Measurements from ENCODE around the gene PTPRM.
A peak's percentile ranks its signal among the peaks of the same experiment; 100 is the strongest.

Gene PTPRM

DNA sequence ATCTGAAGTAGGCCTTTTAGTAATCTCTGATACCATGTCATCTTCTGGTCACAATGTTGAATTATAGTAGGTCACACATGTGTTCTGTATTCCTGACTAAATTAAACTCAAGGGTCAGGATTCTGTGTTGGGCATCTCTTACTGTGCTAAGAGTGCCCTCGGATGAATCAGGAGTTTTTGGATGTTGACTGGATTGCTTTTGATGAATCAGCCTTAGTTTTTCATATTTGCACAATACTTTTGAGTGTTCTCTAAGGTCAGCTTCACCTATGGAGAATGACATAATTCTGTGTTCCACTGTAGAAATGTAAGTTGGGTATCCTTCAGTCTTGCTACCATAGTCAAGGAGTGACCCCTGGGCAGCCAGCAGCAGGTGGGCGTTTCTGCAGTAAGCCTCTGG is 190.1 kb downstream of the PTPRM start:
- DNase-seq (ENCODE audit: low spot score), result no peak

DNA sequence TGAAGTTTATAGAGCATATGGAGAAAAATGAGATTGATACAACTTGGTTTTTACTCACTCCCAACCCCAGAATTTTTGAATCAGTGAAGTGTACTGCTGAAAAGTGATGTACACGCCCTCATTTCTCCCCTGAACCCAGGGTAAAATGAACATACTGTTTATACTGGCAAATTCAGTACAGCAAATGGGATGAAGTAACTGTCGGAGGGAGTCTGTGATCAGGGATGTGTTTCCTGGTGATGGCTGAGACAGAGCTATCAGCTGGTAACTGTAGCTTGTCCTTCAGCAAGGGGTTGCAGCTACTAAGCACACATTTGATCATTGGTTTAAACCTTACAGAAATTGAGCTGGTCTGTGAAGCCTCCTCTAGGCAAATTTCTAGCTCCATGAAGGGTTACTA is 191.6 kb downstream of the PTPRM start:
- DNase-seq (ENCODE audit: low spot score), result no peak

DNA sequence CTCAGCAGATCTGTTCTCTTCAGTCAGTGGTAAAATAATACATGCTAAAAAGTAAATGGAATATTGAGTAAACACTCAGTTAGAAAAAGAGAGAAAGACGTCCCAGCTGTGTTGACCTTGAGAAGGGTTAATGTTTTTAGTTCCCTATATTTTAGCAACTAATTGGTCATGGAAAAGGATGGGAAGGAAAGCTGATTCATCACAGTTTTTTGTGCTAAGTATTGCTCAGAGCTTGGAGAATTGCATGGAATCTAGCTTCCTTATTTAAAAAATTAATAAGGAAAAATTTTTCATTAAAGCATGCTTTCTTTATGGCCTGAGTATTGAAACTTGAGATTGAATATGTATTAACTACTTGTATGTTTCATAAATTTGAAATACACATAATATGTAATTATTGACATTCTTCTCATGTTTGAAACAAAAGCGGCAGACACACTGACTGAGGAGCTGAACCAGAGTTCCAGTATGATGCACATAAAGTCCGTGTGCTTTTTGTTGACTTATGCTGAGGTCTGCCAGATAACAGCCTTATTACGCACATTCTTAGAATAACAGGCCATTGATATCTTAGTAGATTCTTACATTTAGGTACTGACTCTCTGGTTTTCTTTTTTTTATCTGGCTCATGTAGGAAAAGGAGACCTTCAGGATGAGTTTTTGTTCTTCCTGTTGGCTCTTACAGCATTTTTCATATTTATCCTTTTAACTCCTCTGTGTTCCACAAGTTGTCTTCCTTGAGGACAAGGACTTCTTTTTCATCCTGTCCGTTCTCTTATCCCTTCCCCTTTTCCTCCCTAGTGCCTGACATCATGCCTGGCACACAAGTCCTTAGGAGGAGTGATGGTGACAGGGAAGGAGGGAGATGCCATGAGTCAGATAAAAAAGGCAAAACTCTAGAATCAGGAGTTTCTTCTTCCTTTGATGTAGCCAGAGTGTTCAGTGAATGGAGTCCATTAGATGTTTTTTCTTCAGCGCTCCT is 194.1 kb downstream of the PTPRM start:
- no peak for DNase-seq (ENCODE audit: low spot score)

DNA sequence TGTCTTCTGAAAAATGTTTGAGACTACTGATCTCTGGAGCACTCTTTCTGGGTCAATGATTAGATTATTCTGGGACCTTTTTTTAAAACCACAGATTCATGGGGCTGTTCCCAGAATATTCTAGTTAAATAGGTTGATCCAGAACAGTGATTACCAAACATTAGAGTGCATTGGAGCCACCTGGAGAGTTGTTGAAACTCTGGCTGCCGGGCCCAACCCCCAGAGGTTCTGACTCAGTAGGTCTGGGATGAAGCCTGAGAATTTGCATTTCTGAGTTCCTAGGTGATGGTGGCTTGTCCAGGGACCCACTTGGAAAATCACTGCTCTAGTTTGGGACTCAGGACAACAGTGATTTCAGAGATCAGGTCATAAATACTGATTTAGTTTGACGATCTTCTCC is 197.3 kb downstream of the PTPRM start:
- DNase-seq (ENCODE audit: low spot score), result no peak

DNA sequence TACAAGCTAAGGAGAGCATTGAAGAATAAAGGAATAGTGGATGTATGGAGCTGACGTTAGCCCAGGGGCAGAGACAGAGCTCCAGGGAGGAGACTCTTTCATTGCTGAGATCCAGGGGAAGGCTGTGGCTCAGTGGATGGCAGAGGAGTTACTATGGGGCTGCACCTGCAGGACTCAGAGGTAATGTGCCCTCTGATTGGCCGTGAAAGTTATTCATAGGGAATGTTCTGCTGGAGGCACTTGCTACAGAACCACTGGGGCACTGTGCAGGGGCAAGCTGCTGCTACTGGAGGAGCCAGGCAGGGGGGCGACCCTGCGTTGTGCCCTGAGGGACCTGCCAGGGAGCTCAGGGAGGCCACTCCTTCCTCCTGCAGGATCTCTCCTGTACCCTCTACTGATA is 199.2 kb downstream of the PTPRM start:
- no peak for DNase-seq (ENCODE audit: low spot score)

DNA sequence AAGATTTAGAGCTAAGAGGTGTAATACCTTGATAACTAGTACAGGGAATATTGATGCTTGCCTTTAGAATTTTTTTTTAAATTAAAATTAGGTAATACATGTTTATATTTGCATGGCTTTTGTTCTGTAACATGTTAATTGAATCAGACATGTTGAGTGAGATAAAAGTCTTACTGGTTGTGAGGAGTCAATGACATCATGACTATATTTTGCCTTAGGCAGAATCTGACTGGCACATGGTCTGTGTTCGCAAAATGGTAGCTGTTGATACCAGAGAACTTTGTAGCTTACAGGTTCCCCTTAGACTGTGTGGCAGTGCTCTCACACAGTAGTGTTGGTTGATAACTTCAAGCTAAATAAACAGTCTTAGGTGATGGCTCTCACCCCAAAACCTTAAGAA is 199.7 kb downstream of the PTPRM start:
- no peak for DNase-seq (ENCODE audit: low spot score)

DNA sequence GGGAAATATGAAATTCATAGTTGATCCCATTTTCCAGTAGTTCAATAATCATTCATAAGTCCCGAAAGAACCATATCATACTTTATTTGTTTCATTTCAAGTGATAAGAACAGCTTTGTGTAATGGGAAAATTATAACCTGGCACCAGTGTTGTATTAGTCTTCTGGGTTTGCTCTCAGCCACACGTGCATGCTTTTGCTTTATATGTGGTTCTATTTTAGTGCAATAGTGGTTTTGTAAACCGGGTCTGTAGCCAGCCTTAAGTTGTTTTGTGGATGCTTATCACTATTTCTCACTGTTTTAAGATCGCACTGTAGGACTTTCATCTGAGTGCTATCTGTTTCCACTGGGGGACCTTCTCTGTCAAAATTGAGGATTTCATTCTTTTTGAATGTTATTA is 203.8 kb downstream of the PTPRM start:
- no peak for DNase-seq (ENCODE audit: low spot score)

DNA sequence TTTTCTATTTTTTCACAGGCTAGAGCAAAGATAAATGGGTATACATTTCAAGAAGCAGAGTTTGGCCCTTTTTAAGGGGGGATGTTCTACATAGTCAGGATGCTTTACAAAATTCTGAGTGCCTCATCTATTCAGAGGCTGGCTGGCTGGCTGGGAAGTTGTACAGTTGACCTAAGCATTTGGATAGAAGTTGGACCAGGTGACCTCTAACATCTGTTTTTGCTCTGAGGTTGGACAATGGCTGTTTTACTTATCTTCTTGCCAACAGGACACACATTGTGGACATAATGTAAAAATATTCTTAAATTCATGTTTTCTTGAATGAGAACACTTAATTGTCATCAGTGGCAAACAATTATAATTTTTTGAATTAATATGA is 205.4 kb downstream of the PTPRM start:
- no peak for DNase-seq (ENCODE audit: low spot score)

DNA sequence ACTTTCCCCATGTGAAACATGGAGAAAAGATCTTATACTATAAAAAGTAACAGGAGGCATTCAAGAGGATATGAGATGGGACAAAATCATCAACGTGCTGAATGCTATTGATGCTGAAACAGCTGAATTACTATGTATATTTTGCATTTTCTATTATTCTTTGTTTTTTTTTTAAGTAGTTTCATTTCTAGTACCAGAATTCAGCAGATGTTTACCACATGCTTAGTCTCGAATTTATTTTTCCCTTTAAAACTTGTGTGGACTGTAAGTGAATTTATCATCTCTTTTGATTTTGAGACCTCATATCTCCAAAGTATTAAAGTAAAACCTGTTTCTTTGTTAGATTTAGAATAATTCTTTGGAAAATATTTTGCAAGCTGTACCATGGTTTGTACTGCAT is 205.8 kb downstream of the PTPRM start:
- DNase-seq (ENCODE audit: low spot score), result no peak

DNA sequence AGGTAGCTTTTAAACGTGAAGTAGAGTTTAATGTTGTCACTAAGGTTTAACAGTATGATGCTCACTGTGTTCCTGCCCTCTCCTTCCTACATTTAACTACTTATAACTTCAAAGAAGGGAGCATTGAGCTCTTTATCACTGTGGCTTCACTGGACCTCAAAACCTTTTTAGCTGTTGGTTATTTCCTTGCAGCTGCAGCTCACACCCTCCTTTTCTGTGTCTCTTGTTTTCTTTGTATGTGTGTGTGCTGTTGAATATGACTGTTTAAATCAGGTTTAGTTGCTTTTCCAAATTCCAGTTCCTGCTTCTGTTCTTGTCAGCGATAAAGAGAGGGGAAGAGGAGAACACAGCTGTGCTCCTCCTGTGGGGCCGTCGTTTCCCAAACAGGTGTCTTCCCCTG is 208.0 kb downstream of the PTPRM start:
- DNase-seq (ENCODE audit: low spot score), result no peak

DNA sequence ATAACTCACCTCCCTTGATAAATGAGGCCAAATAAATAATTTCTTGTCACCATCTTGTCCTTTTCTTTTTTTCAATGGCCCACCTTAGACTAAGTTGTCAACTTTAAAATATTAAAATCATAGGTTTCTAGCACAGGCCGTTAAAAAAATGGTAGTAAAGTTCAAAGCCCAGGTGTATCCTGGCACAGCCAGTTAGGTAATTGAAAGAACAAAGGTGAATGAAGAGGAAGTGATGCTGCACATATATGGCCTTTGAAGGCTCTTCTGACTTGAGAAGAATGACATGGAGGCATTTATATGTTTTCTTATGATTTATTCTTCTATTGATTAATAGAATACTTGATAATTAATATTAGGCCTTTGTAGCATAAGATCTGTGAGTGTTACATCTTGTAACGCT is 208.7 kb downstream of the PTPRM start:
- no peak for DNase-seq (ENCODE audit: low spot score)

DNA sequence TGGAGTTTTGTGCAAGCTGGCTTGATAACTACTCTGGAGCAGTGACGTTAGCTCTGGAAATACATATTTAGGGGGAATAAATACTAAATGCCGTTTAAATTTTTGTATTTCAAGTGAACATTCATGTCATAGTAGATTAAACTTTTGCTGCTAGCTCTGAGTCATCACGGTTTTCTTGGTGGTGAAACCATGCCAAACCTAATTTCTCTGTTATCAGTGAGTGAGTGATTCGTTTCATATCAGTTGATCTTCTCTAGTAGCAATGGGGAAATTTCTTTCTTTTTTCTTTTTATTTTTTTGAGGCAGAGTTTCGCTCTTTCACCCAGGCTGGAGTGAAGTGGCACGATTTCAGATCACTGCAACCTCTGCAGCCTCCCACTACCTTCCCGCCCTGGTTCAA is 211.1 kb downstream of the PTPRM start:
- DNase-seq (ENCODE audit: low spot score), result no peak

DNA sequence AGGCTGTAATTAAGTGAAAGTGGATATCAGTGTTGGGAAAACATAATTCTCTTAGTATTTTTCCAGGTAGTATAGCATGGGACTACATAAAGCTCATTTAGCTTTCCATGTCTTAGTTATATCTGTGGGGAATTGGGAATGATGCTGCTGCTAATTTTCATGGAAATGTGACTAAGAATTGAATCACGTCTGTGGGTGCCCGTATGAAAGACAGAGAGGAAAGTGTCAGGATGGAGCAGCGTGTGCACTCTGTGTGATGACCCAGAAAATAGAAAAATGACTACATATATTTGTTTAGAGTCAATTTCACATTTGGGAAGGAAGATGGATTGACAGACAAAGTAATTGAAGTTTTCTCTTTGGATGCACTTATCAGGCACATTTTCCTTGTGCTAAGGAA is 212.1 kb downstream of the PTPRM start:
- no peak for DNase-seq (ENCODE audit: low spot score)

DNA sequence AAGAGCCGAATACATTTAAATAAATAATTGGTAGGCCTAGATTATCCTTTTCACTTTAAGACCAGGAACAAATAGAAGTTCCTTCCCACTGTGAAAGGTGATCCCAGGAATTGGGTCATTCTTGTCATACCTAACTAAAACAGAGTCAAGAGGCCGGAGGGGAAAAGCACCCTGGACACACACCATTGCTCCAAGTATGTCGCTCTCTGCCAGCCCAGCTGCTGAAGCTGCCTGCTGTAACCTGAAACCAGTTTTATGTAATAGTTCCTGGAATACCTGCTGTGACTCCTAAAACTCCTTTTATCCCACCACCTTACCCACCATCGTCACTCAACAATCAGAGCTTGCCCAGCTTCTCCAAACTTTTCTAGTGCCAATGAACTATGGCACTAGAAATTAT is 217.1 kb downstream of the PTPRM start:
- no peak for DNase-seq (ENCODE audit: low spot score)

DNA sequence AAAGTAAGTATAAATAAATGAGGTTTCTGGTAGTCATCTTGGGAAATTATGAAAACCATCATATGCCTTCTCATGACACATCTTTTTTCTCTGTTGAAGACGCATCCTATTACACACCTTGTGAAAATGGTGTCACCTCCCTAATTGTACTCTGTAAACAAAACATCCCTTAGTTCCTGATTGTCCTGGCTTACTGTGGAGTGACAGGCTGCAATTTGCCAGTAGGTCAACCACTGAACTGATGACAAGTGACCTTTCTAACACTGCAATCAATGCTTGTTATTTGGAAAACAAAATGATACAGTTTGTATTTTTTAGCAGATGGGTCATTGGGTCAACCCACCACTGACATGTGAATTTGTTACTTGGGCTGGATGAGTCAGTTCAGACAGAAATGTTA is 219.5 kb downstream of the PTPRM start:
- no peak for DNase-seq (ENCODE audit: low spot score)

DNA sequence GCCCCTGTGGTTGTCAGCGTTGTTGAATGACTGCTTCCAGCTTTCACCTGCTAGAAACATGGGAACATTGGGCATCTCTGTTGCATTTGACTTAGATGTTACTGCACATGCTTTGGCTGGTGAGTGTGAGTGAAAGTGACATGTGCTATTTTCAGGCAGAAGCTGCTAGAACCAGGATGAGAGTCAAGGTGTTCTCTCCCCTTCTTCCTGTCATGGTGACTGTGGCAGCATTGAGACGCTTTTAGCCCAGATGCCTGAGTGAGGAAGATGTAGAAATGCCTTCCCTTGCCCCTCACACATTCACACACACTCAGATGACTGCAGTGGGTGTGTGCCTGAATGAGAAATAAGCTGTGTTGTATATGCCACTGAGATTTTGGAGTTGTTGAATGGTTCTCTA is 220.2 kb downstream of the PTPRM start:
- no peak for DNase-seq (ENCODE audit: low spot score)

DNA sequence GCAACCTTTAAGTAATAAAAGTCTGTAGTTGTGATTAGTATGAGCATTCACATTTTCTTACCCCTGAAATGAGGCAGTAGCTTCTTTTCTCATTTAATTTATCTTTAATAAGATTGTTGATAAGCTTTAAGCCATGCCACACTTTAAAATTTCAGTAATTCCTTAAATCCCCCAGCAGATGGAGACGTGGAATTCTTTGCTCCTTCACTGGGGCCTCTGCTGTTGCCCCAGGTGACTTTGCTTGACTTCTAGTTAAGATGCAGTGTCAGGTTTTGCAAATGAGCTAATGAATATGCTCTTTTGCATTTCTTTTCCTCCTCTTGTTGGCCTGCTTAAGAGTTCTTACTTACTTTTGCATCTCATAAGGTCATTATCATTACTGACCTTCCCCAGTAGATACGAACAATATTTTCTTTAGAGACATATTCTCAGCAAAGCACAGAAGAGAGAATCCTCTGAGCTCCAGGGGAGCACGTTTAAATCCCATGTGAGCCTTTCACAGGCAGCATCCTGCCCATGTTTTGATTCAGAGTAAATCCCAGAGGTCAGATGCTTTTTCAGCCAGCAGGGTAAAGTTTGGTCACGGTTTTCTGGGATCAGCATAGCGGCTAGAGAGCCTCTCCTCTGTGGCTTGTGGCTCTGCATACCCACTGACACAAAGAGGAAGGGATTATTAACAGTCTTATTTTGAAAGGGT is 222.9 kb downstream of the PTPRM start:
- peak; percentile 20 for DNase-seq (ENCODE audit: low spot score)

DNA sequence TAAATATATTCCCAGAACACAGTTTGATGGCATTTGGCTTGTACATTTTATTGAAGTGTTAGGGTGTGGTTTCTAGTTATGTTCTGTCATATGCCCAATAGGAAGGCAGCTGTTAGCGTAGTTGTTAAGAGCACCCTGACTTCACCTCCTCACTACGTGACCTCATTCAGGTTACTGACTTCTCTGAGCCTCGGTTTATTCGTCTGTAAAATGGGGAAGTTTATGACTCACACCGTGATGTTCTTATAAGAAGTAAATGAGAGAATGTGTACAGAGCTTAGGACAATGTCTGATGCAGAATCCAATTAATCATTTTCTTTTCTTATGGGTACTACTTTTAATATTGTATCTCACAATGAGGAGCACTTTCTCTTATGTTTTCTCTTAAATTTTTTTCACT is 226.0 kb downstream of the PTPRM start:
- no peak for DNase-seq (ENCODE audit: low spot score)

DNA sequence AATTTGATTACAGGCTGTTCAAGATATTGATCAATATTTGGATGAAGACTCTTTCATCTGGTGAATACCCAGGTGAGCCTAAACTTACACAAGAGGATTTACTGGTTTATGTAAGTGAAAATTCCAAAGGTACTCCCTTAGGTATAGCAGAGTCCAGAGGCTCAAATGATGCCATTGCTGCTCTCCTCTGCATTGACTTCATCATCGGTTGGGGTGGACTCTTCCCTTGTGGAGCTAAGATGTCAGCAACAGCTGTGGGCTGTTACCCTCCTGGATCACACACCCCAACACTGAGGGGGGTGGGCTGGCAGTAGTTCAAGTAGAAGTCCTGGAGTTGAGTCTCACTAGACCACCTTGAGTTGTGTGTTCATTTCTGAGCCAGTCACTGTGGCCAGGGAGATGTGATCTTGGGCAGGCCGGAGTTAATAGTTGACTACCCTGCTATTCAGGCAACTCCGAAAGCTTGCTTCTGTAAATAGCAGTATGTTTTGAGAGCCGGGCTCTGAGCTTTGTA is 236.9 kb downstream of the PTPRM start:
- no peak for DNase-seq (ENCODE audit: low spot score)

DNA sequence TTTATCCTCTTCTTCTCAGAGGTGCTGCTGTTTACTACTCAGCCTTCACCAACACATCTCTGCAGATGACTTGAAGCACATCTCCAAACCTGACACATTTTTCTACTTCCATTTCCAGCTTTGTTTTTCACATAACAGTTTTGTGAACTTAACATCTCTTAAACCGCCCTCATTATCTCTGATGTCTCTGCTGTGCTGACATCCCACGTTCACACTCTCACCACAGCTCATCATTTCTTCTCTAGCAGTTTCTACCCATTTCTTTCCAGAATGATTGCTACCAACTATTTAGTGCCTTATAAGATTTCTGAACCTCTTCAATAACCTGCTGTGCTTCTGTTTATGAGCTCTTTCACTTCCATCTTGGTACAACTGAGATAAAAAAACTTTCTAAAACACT is 238.0 kb downstream of the PTPRM start:
- no peak for DNase-seq (ENCODE audit: low spot score)

DNA sequence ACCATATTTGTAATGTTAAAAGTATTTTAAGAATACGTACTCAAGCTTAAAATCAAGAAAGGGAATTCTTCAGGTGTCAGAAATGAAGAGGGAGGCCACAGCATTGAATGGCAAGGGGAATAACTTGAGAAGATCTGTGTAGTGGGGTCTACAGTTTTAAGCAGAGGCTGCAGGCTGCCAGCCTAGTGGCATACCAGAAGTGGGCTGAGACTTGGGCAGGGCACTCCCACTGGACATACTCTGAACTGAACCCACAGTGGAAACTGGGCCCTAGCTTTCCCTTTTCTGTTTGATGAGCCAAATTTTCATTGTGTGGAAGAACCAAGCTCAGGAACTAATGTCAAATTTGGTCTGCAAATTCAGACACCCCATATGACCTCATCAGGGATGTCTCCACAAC is 238.8 kb downstream of the PTPRM start:
- DNase-seq (ENCODE audit: low spot score), result no peak

DNA sequence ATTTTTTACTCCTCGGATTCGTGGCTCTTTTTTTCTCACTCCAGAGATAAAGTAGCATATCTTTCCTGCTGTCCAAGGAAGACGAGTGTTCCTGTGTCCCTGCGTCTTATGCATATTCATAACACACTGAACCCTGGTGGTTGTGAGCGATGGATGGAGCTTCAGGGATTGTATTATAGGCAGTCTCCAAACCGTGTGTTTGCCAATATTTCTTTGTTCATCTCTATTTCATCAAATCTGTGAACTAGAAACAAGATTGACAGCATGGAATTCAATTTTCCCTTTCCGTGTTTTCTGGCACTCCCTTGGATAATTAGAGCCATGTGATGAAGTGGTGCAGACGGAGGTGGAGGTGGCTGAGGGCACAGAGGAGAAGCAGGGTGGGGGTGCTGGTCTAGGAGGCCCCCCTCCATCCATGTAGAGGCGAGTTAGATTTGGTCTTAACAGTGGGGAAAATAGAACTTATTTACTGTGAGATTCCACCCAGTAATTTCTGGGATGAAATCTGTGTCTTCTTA is 240.9 kb downstream of the PTPRM start:
- no peak for DNase-seq (ENCODE audit: low spot score)

DNA sequence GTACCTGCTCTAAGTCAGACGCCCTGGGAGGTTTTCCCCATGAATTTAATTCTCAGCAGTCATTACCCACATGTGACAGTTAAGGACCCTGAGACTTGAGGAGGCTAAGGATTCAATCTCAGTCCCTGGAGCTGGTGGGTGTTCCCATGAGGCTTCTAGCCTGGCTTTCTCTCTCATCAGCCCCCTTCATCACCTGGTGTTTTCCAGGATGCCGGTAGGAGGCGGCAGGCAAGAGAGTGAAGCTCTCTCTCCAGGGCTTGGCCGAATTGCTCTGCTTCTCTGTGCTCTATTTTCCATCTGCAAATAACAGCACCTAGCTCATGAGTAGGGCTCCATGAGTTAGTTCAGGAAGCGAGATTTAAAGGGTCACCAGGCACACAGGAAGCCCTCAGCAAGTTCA is 241.9 kb downstream of the PTPRM start:
- no peak for DNase-seq (ENCODE audit: low spot score)
